ENCODE data around the gene MACROH2A1.

DNA sequence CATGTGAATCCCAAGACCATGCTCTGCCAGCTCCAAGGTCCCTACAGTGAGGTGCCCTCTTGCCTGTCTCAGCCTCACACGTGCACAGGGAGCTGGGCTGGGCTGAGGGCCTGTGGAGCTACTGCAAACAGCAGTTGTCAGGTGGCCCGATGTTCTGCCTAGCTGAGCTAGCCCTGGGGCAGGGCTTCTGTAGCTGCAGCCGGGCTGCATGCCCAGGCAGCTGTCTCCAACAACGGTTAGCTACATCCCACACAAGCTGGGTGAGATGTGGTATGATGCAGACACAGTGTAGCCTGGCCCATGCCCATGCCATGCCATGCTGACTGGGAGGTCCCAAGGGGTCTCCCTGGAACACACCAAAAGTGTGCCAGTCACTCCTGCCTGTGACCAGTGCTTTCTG lies 62.0 kb downstream of the MACROH2A1 start:
- TF ChIP-seq POLR2A (IDR thresholded peaks at IDR 0.05) (no peak), EP300 (IDR thresholded peaks at IDR 0.05) (no peak)
- TF ChIP-seq, protein P1, sequence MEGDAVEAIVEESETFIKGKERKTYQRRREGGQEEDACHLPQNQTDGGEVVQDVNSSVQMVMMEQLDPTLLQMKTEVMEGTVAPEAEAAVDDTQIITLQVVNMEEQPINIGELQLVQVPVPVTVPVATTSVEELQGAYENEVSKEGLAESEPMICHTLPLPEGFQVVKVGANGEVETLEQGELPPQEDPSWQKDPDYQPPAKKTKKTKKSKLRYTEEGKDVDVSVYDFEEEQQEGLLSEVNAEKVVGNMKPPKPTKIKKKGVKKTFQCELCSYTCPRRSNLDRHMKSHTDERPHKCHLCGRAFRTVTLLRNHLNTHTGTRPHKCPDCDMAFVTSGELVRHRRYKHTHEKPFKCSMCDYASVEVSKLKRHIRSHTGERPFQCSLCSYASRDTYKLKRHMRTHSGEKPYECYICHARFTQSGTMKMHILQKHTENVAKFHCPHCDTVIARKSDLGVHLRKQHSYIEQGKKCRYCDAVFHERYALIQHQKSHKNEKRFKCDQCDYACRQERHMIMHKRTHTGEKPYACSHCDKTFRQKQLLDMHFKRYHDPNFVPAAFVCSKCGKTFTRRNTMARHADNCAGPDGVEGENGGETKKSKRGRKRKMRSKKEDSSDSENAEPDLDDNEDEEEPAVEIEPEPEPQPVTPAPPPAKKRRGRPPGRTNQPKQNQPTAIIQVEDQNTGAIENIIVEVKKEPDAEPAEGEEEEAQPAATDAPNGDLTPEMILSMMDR (IDR thresholded peaks at IDR 0.05) = no peak
